Measurements from ENCODE around the gene TUBB6.
A peak's percentile ranks its signal among the peaks of the same experiment; 100 is the strongest.

Gene TUBB6

GRCh38 chr18:12306752-12307700 lies 1.0 kb upstream of the TUBB6 start:
- Histone ChIP-seq H3K4me1 (ENCODE audit: control insufficient read depth, insufficient read depth, low read length) (no peaks in the 10 kb centered on the region), H3K36me3 (ENCODE audit: control insufficient read depth in 2 of 2, insufficient read depth in 1 of 2, low read length in 2 of 2) (peaks cover 15 to 25% of the 10 kb centered on the region in 2 experiments), H3K4me3 (ENCODE audit: low read depth, low read length) (no peak overlapping the region; the same call in 1 of the 2 replicates), H3K27ac (ENCODE audit: extremely low read depth, low read depth, low read length) (no peak overlapping the region), H3K9me3 (ENCODE audit: control insufficient read depth, insufficient read depth, low read depth, low read length) (no peaks in the 10 kb centered on the region)
- TF ChIP-seq ZNF510 (tag by site-specific recombination; IDR thresholded peaks at IDR 0.05; ENCODE audit: insufficient replicate concordance) (no peak), ZNF23 (tag by site-specific recombination; IDR thresholded peaks at IDR 0.05; ENCODE audit: borderline replicate concordance) (no peak), ZNF433 (tag by site-specific recombination; IDR thresholded peaks at IDR 0.05; ENCODE audit: low read depth) (no peak), ZBTB49 (tag by site-specific recombination; IDR thresholded peaks at IDR 0.05; ENCODE audit: low read depth) (no peak)
- CTCF ChIA-PET, result interaction anchor here (0.8 to 1.0 kb wide), 3 partner anchors 19 to 386 kb away, joined by 3 read pairs; no protein-coding TSS in a partner anchor
- POLR2A ChIA-PET, result interaction anchor here (0.6 to 3.2 kb wide), 5 partner anchors 21 to 577 kb away, joined by 4 to 17 read pairs (median 7); partner anchors contain the start of genes AFG3L2 and PTPN2

GRCh38 chr18:12308386-12309100 lies 502 bp downstream of the TUBB6 start:
- ChIA-PET CTCF (interaction anchor here (0.6 to 12.6 kb wide), 4 partner anchors 19 to 626 kb away, joined by 3 to 101 read pairs (median 3); no protein-coding TSS in a partner anchor), POLR2A (interaction anchor here (0.6 to 3.2 kb wide), 12 partner anchors 9 to 72 kb away, joined by 3 to 17 read pairs (median 6); partner anchors contain the start of gene AFG3L2)
- H3K4me1 ChIP-seq (ENCODE audit: control insufficient read depth, insufficient read depth, low read length), result no peaks in the 10 kb centered on the region
- peaks cover 23 to 39% of the 10 kb centered on the region in 2 experiments for H3K36me3 ChIP-seq (ENCODE audit: control insufficient read depth in 2 of 2, insufficient read depth in 1 of 2, low read length in 2 of 2)
- no peaks in the 10 kb centered on the region for H3K9me3 ChIP-seq (ENCODE audit: control insufficient read depth, insufficient read depth, low read depth, low read length)
- peak overlapping the region; percentile 80; the same call in 1 of the 2 replicates for H3K27ac ChIP-seq (ENCODE audit: extremely low read depth, low read depth, low read length)
- H3K4me3 ChIP-seq (ENCODE audit: low read depth, low read length), result peak overlapping the region; percentile 70
- TF ChIP-seq ZNF473 (tag by site-specific recombination; IDR thresholded peaks at IDR 0.05) (no peak), ZFP37 (tag by site-specific recombination; IDR thresholded peaks at IDR 0.05) (peak; percentile 82), WT1 (tag by site-specific recombination; IDR thresholded peaks at IDR 0.05) (no peak; the same call in 1 of the 2 replicates), ZNF223 (tag by site-specific recombination; IDR thresholded peaks at IDR 0.05) (no peak), BCL6B (tag by site-specific recombination; IDR thresholded peaks at IDR 0.05) (no peak), ZNF501 (tag by site-specific recombination; IDR thresholded peaks at IDR 0.05) (peak; percentile 42; the same call in 1 of the 2 replicates), KLF7 (tag by site-specific recombination; IDR thresholded peaks at IDR 0.05; ENCODE audit: borderline replicate concordance) (peak; percentile 46; the same call in 1 of the 2 replicates), ZNF398 (tag by site-specific recombination; IDR thresholded peaks at IDR 0.05) (no peak), MYNN (tag by site-specific recombination; IDR thresholded peaks at IDR 0.05; ENCODE audit: borderline replicate concordance) (no peak), ZNF239 (tag by site-specific recombination; IDR thresholded peaks at IDR 0.05) (no peak), ZSCAN18 (tag by site-specific recombination; IDR thresholded peaks at IDR 0.05) (no peak), ZNF692 (tag by site-specific recombination; IDR thresholded peaks at IDR 0.05) (peak; percentile 51; the same call in 1 of the 2 replicates), ZNF350 (tag by site-specific recombination; IDR thresholded peaks at IDR 0.05) (no peak), REST (tag by site-specific recombination; IDR thresholded peaks at IDR 0.05) (no peak)
